Loucy (cell line): ENCODE measurements around the gene WNT2B.

Source experiments
- H2AFZ ChIP-seq: fragments of 200-600 bp; sonication (generic); 2 replicates; pipeline ENCODE4 v1.6.0; 2016; ENCODE audit warnings: antibody characterized with exemption, mild to moderate bottlenecking, low read length, moderate library complexity
- H3F3A ChIP-seq: fragments of 200-600 bp; 2 replicates; pipeline ENCODE4 v1.6.0; 2016; ENCODE audit warnings: antibody characterized with exemption, low read depth, mild to moderate bottlenecking
- H3K27me3 ChIP-seq: fragments of 200-600 bp; sonication (generic); 2 replicates; pipeline ENCODE4 v1.6.1; 2014; ENCODE audit warnings: low read length, mild to moderate bottlenecking; ENCODE audit not compliant: insufficient read depth, poor library complexity, severe bottlenecking
- H3K36me3 ChIP-seq: fragments of 200-600 bp; sonication (generic); 2 replicates; pipeline ENCODE4 v1.6.1; 2016; ENCODE audit warnings: low read length; ENCODE audit not compliant: insufficient read depth
- H3K4me1 ChIP-seq: fragments of 200-600 bp; sonication (generic); 2 replicates; pipeline ENCODE4 v1.5.1; 2014; ENCODE audit warnings: low read length, mild to moderate bottlenecking; ENCODE audit not compliant: insufficient read depth, poor library complexity, severe bottlenecking
- H3K4me2 ChIP-seq: fragments of 200-600 bp; sonication (generic); 2 replicates; pipeline ENCODE4 v1.6.0; 2014; ENCODE audit warnings: antibody characterized with exemption, low read length, low read depth, mild to moderate bottlenecking; ENCODE audit not compliant: poor library complexity, severe bottlenecking
- H3K4me3 ChIP-seq: fragments of 200-600 bp; sonication (generic); 2 replicates; pipeline ENCODE4 v1.5.1; 2014; ENCODE audit warnings: low read length, mild to moderate bottlenecking, mixed read lengths; ENCODE audit not compliant: poor library complexity, severe bottlenecking
- H3K79me2 ChIP-seq: fragments of 200-600 bp; sonication (generic); 2 replicates; pipeline ENCODE4 v1.6.1; 2014; ENCODE audit warnings: low read length; ENCODE audit not compliant: insufficient read depth
- H3K9ac ChIP-seq: fragments of 200-600 bp; sonication (generic); 2 replicates; pipeline ENCODE4 v1.6.0; 2014; ENCODE audit warnings: mild to moderate bottlenecking, low read depth, low read length, moderate library complexity; ENCODE audit not compliant: poor library complexity, severe bottlenecking
- H3K9me2 ChIP-seq: fragments of 200-600 bp; sonication (generic); replicated peaks from 2 replicates; pipeline ENCODE4 v1.6.1; 2016; ENCODE audit warnings: low read depth, low read length, mixed read lengths
- H3K9me3 ChIP-seq: fragments of 200-600 bp; sonication (generic); 2 replicates; pipeline ENCODE4 v1.6.1; 2014; ENCODE audit warnings: mild to moderate bottlenecking, antibody characterized with exemption, low read length, low read depth; ENCODE audit not compliant: insufficient read depth
- H4K20me1 ChIP-seq: fragments of 200-600 bp; sonication (generic); 2 replicates; pipeline ENCODE4 v1.6.0; 2014; ENCODE audit warnings: antibody characterized with exemption, low read length, mild to moderate bottlenecking; ENCODE audit not compliant: insufficient read depth, poor library complexity, severe bottlenecking
- CTCF ChIP-seq: fragments of 200-600 bp; sonication (generic); conservative IDR thresholded peaks from 2 replicates; pipeline ENCODE4 v1.5.1; 2014; ENCODE audit warnings: mild to moderate bottlenecking, antibody characterized with exemption, low read length
- EZH2phosphoT487 ChIP-seq: fragments of 200-600 bp; IDR thresholded peaks from 2 replicates; pipeline ENCODE4 v1.6.1; 2018; ENCODE audit warnings: antibody characterized with exemption, mild to moderate bottlenecking, moderate library complexity, borderline replicate concordance

Gene WNT2B

GRCh38 chr1:112576240-112576639, 67.5 kb downstream of the WNT2B start:
- Histone ChIP-seq H3K9me3 (no peaks in the 10 kb centered on the region), H3K4me1 (no peaks in the 10 kb centered on the region), H3K9me2 (no peaks in the 10 kb centered on the region), H4K20me1 (no peaks in the 10 kb centered on the region), H3K27me3 (no peaks in the 10 kb centered on the region), H2AFZ (no peak overlapping the region), H3K9ac (no peak overlapping the region), H3K4me3 (no peak overlapping the region), H3K79me2 (no peaks in the 10 kb centered on the region), H3K36me3 (no peaks in the 10 kb centered on the region), H3K4me2 (no peak overlapping the region), H3F3A (no peaks in the 10 kb centered on the region)
- no peak for TF ChIP-seq EZH2phosphoT487
- TF ChIP-seq CTCF: no peak
